Upper lobe of left lung (tissue), 6 donors: ENCODE data around the gene TBX15. TPM values are rescaled to one million over a fixed set of nuclear protein-coding genes. Genes with fewer than 3 reads are reported as not detected.

Source experiments
- ATAC-seq, 2 donors: fragments of 200-7000 bp; cut with Tn5 transposase; one replicate each; pipeline ENCODE4 v1.9.1; 2022; ENCODE audit warnings: mild to moderate bottlenecking in 2 of 2, moderate library complexity in 2 of 2; ENCODE audit not compliant: low FRiP score in 2 of 2
- DNase-seq, 2 donors: peaks; one replicate each; pipeline ENCODE4 v3.0.0-alpha.2; 2019 to 2020
- H3K27ac ChIP-seq, 4 donors: fragments of 200-600 bp; sonication (generic); one replicate each; pipeline ENCODE4 v1.5.1; 2016 to 2019
- H3K27me3 ChIP-seq, 4 donors: fragments of 200-600 bp; sonication (generic); one replicate each; pipeline ENCODE4 v1.5.1; 2017 to 2019
- H3K36me3 ChIP-seq, 4 donors: fragments of 200-600 bp; sonication (generic); one replicate each; pipeline ENCODE4 v1.5.1; 2016 to 2019
- H3K4me1 ChIP-seq, 4 donors: fragments of 200-600 bp; sonication (generic); one replicate each; pipeline ENCODE4 v1.5.1; 2018 to 2019
- H3K4me3 ChIP-seq, 4 donors: fragments of 200-600 bp; sonication (generic); one replicate each; pipeline ENCODE4 v1.5.1; 2017 to 2019; ENCODE audit warnings: mild to moderate bottlenecking in 2 of 4, moderate library complexity in 1 of 4
- H3K9me3 ChIP-seq, 4 donors: fragments of 200-600 bp; sonication (generic); one replicate each; pipeline ENCODE4 v1.5.1; 2018 to 2019
- CTCF ChIP-seq, 6 experiments: fragments of 450-650 bp in 4 of 6; fragments of 200-600 bp in 2 of 6; sonication (generic) in 2 of 6; IDR thresholded peaks; one replicate each; pipeline ENCODE4 v1.5.1; 2016 to 2019; ENCODE audit warnings: antibody characterized with exemption in 6 of 6
- EP300 ChIP-seq, 4 donors: sonication (generic); formaldehyde crosslinking; IDR thresholded peaks; one replicate each; pipeline ENCODE4 v1.5.1; 2017; ENCODE audit warnings: antibody characterized with exemption in 4 of 4, control low read depth in 2 of 4
- POLR2A ChIP-seq, 4 donors: fragments of 450-650 bp; IDR thresholded peaks; one replicate each; pipeline ENCODE4 v1.5.1; 2016 to 2017; ENCODE audit warnings: antibody characterized with exemption in 4 of 4, mild to moderate bottlenecking in 2 of 4
- POLR2AphosphoS5 ChIP-seq, 2 donors: sonication (generic); formaldehyde crosslinking; IDR thresholded peaks; one replicate each; pipeline ENCODE4 v1.5.1; 2017; ENCODE audit warnings: antibody characterized with exemption in 2 of 2
- WGBS, 2 donors: methylation state at CpG; one replicate each; pipeline ENCODE4 v1.1.5; 2017 to 2018; 5-methylcytosine and 5-hydroxymethylcytosine counted together
- total RNA-seq, 6 donors: library from RNA; depleted of rRNA in 4 of 6; stranded (reverse); fragments of >200 nt in 4 of 6; gene quantifications; one replicate each; pipeline versions ENCODE4 v1.1.0 to v1.2.1, GENCODE V29; 2016 to 2021
- donor health status: DM: no; HTN: no; CAD: no; lungs with moderate emphysema.
- donor health status: DM: no; HTN: yes; CAD: no; lungs with severe emphysema.

The TBX15 gene
- total RNA-seq, 6 donors from 2014 or later = 0.13 to 1.2 (median 0.39) TPM; not detected in 1

GRCh38 chr1:118884946-118885345 lies 103.2 kb downstream of the TBX15 start:
- ATAC-seq = no peak
- Histone ChIP-seq H3K27ac (no peak overlapping the region), H3K36me3 (no peaks in the 10 kb centered on the region), H3K4me3 (no peak overlapping the region), H3K9me3 (no peaks in the 10 kb centered on the region), H3K27me3 (no peaks in the 10 kb centered on the region), H3K4me1 (no peaks in the 10 kb centered on the region)
- DNase-seq = no peak
- no peak for TF ChIP-seq CTCF (IDR thresholded peaks at IDR 0.05)
- no peak for TF ChIP-seq EP300 (IDR thresholded peaks at IDR 0.05)
- no peak for TF ChIP-seq POLR2AphosphoS5 (IDR thresholded peaks at IDR 0.05)
- no peak for TF ChIP-seq POLR2A (IDR thresholded peaks at IDR 0.05)
- 80 to 83% methylated on average over 4 of the region's 4 CpGs for WGBS, 2 donors

GRCh38 chr1:118881751-118882150 lies 106.4 kb downstream of the TBX15 start:
- Histone ChIP-seq H3K4me1 (no peaks in the 10 kb centered on the region), H3K9me3 (no peaks in the 10 kb centered on the region), H3K4me3 (no peak overlapping the region), H3K36me3 (no peaks in the 10 kb centered on the region), H3K27ac (no peak overlapping the region), H3K27me3 (no peaks in the 10 kb centered on the region)
- ATAC-seq = no peak
- no peak for DNase-seq
- WGBS, 2 donors = 71 to 83% methylated on average over 2 of the region's 2 CpGs
- TF ChIP-seq CTCF (IDR thresholded peaks at IDR 0.05) = no peak
- no peak for TF ChIP-seq EP300 (IDR thresholded peaks at IDR 0.05)
- no peak for TF ChIP-seq POLR2AphosphoS5 (IDR thresholded peaks at IDR 0.05)
- no peak for TF ChIP-seq POLR2A (IDR thresholded peaks at IDR 0.05)

GRCh38 chr1:118878661-118879060 lies 109.5 kb downstream of the TBX15 start:
- no peak overlapping the region for H3K27ac ChIP-seq
- no peaks in the 10 kb centered on the region for H3K4me1 ChIP-seq
- H3K36me3 ChIP-seq = no peaks in the 10 kb centered on the region
- H3K4me3 ChIP-seq = no peak overlapping the region
- TF ChIP-seq EP300 (IDR thresholded peaks at IDR 0.05) = no peak
- TF ChIP-seq CTCF (IDR thresholded peaks at IDR 0.05) = no peak
- TF ChIP-seq POLR2A (IDR thresholded peaks at IDR 0.05) = no peak
- no peak for TF ChIP-seq POLR2AphosphoS5 (IDR thresholded peaks at IDR 0.05)
- no peak for DNase-seq
- 76 to 87% methylated on average over 4 of the region's 4 CpGs for WGBS, 2 donors
- no peaks in the 10 kb centered on the region for H3K9me3 ChIP-seq
- H3K27me3 ChIP-seq = no peaks in the 10 kb centered on the region
- ATAC-seq = no peak

- Histone ChIP-seq H3K9me3 (no peaks in the 10 kb centered on the region), H3K4me3 (no peak overlapping the region), H3K27ac (no peak overlapping the region), H3K27me3 (no peaks in the 10 kb centered on the region), H3K36me3 (no peaks in the 10 kb centered on the region), H3K4me1 (no peaks in the 10 kb centered on the region)
- no peak for TF ChIP-seq CTCF (IDR thresholded peaks at IDR 0.05)
- no peak for TF ChIP-seq POLR2AphosphoS5 (IDR thresholded peaks at IDR 0.05)
- TF ChIP-seq EP300 (IDR thresholded peaks at IDR 0.05) = no peak
- TF ChIP-seq POLR2A (IDR thresholded peaks at IDR 0.05) = no peak
- DNase-seq (no peak), ATAC-seq (no peak)
- 56 to 59% methylated on average over 3 of the region's 3 CpGs for WGBS, 2 donors
Observed at GRCh38 chr1:118877668-118878396, 110.3 kb downstream of the TBX15 start.
